Measurements from ENCODE around the gene DLG2. TPM values are rescaled to one million over a fixed set of nuclear protein-coding genes. Genes with fewer than 3 reads are reported as not detected.

DLG2 gene
- total RNA-seq, 2 experiments from 2014 or later = 0.85 to 1.1 TPM

DNA sequence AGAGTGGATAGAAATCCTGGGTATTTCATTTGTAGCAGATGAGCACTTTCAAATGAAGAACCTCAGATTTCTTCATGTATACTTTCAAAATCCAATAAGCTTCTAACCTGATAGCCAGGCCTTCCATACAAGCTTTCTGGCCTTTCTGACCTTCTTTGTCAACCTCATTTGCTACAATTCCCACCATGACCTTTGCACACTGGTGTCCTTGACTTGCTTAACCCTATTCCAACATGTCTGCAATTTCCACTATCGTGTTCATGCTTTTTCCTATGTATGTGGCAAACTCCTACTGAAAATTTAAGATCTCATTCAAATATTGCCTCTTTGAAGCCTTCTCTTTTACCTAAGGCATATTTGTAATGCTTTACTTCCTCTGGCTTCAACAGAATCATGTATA is 2098.9 kb downstream of the DLG2 start:
- Mint-ChIP-seq H3K27me3 (peaks cover 4% of the 10 kb centered on the region), H3K4me1 (no peaks in the 10 kb centered on the region), H3K4me3 (no peak overlapping the region), H3K9me3 (no peaks in the 10 kb centered on the region), H3K36me3 (ENCODE audit: low read depth) (no peaks in the 10 kb centered on the region), H3K27ac (no peak overlapping the region)
- no peak for DNase-seq
- ChIA-PET POLR2A (no interaction called here), CTCF (no interaction called here)

DNA sequence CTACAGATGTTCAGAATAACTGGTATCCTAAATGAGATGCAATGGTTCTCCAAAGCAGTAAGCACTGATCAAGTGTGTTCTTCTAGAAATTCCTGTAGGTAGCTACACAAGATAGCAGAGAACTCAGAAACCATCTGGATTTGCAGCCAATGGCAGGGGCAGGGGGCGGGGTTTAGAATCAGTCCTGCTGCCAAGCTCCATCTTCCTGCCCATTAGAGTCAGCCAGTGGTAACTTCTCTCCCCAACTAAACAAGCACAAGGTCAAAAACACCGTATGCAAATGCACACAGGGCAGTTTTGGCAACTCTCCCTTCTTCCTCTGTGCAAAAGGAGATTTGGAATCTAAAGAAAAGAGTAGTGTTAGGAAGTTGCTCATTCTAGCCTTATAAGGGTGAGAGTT is 2103.5 kb downstream of the DLG2 start:
- peaks cover 2% of the 10 kb centered on the region for H3K4me1 Mint-ChIP-seq
- H3K36me3 Mint-ChIP-seq (ENCODE audit: low read depth) = no peaks in the 10 kb centered on the region
- H3K9me3 Mint-ChIP-seq = no peaks in the 10 kb centered on the region
- CTCF ChIA-PET = no interaction called here
- no peak for DNase-seq
- H3K27ac Mint-ChIP-seq = no peak overlapping the region
- peaks cover 4% of the 10 kb centered on the region for H3K27me3 Mint-ChIP-seq
- POLR2A ChIA-PET = no interaction called here
- no peak overlapping the region for H3K4me3 Mint-ChIP-seq

DNA sequence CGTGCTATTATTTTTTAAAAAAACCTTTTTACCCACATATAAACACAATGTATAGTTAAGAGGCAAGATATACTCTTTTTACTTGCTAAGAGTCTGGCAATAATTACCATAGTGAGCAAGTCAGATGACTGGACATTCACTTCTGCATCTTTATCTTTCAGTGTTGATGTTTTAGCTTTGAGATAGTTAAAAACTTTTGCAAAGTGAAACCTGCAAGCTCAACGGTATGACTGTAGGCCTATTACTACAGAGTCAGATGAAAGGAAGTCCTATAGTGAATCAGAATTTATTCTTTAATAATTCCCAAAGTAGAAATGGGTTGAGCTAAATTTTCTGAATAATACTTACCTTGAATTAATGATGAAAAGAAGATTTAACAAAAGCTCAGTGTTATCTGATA is 2104.2 kb downstream of the DLG2 start:
- Mint-ChIP-seq H3K4me1 (peaks cover 2% of the 10 kb centered on the region), H3K36me3 (ENCODE audit: low read depth) (no peaks in the 10 kb centered on the region), H3K4me3 (no peak overlapping the region), H3K27ac (no peak overlapping the region), H3K27me3 (peaks cover 4% of the 10 kb centered on the region), H3K9me3 (no peaks in the 10 kb centered on the region)
- DNase-seq = no peak
- ChIA-PET CTCF (interaction anchor here (0.7 to 1.1 kb wide), 2 partner anchors 17 to 423 kb away, joined by 3 to 4 read pairs; no protein-coding TSS in a partner anchor), POLR2A (no interaction called here)

DNA sequence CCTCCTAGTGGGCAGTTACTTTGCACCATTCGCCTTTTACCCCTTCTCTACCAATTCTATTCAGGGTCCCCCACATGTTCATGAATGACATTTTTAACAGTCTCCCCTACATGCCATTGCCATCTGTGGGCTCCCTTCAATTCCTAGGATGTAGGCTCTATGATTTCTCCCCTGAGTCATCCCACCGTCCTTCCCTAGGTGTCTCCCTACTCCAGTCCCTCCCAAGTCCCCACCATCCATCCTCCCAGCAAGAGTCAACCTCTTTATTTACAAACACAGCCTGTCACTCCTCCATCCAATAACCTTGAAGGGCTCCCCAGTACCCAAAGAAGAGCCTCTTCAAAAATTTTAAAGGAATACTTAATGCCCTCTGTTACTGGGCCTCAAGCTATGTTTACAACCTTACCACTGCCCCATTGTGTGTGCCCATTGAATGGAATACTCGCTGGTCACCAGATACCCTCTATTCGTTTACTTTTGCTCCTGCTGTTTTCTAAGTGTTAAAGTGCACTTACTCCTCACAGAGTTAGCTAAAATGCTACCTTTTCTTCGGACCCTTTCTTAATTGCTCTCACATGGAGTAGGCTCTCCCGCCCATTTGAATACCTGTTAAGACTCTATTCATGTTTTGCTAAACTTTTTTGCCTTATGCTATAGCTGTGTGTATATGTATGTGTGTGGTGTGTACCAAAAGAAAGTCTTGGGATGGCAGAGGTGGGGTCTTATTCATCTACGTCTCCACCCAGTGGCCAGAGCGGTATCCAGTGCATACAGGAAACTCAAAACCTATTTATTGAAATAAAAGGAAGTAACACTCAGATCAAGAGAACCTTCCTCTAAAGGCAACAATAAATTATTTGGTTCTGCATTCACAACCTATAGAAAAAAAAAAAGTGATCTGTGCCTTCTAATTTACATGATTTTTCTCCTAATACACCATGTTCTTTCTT is 2105.2 kb downstream of the DLG2 start:
- no peak overlapping the region for H3K27ac Mint-ChIP-seq
- peaks cover 2% of the 10 kb centered on the region for H3K4me1 Mint-ChIP-seq
- ChIA-PET POLR2A (no interaction called here), CTCF (interaction anchor here (0.7 to 1.1 kb wide), 2 partner anchors 18 to 422 kb away, joined by 3 to 4 read pairs; no protein-coding TSS in a partner anchor)
- no peak overlapping the region for H3K4me3 Mint-ChIP-seq
- H3K27me3 Mint-ChIP-seq = peaks cover 4% of the 10 kb centered on the region
- no peak for DNase-seq
- no peaks in the 10 kb centered on the region for H3K36me3 Mint-ChIP-seq (ENCODE audit: low read depth)
- no peaks in the 10 kb centered on the region for H3K9me3 Mint-ChIP-seq

DNA sequence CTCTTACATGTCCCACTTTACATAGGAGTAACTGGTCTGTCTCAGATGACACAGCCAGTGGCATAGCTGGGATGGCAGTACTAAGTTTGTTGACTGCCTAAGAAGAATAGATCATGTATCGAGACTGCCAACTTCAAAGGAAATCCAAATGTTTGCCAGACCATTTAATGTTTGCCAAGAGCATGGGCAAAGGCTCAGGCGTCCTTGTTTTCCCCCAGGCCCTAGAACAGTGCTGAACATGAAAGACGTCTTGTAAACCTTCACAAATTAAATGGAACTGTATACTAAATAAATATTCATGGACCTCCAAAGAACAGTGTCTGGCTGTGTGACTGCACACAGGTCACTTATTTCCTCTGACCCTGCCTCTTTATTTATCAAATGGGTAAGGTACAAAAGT is 2106.3 kb downstream of the DLG2 start:
- Mint-ChIP-seq H3K27me3 (peaks cover 2% of the 10 kb centered on the region), H3K27ac (no peak overlapping the region), H3K4me1 (peaks cover 2% of the 10 kb centered on the region), H3K9me3 (no peaks in the 10 kb centered on the region), H3K36me3 (ENCODE audit: low read depth) (no peaks in the 10 kb centered on the region), H3K4me3 (no peak overlapping the region)
- no peak for DNase-seq
- ChIA-PET POLR2A (no interaction called here), CTCF (no interaction called here)

DNA sequence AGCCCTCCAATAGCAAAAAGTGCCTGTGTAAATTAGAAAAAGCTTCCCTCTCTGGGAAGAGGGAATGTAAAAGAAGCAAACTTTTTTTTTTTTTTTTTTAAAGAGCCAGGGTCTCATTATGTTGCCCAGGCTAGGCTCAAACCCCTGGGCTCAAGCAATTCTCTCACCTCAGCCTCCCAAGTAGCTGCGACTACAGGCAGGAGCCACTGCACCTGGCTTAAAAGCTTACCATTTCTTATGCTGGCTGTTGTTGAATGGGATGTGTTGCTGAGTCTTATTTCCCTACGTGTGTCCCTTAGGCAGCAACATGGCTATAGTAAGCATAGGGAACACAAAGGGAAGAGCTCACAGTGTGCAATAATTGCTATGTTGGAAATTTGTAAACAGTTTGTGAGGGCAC is 2115.5 kb downstream of the DLG2 start:
- no peak for DNase-seq
- Mint-ChIP-seq H3K9me3 (no peaks in the 10 kb centered on the region), H3K36me3 (ENCODE audit: low read depth) (no peaks in the 10 kb centered on the region), H3K4me1 (no peaks in the 10 kb centered on the region), H3K27me3 (no peaks in the 10 kb centered on the region), H3K27ac (no peak overlapping the region), H3K4me3 (no peak overlapping the region)
- POLR2A ChIA-PET = no interaction called here
- CTCF ChIA-PET = no interaction called here

DNA sequence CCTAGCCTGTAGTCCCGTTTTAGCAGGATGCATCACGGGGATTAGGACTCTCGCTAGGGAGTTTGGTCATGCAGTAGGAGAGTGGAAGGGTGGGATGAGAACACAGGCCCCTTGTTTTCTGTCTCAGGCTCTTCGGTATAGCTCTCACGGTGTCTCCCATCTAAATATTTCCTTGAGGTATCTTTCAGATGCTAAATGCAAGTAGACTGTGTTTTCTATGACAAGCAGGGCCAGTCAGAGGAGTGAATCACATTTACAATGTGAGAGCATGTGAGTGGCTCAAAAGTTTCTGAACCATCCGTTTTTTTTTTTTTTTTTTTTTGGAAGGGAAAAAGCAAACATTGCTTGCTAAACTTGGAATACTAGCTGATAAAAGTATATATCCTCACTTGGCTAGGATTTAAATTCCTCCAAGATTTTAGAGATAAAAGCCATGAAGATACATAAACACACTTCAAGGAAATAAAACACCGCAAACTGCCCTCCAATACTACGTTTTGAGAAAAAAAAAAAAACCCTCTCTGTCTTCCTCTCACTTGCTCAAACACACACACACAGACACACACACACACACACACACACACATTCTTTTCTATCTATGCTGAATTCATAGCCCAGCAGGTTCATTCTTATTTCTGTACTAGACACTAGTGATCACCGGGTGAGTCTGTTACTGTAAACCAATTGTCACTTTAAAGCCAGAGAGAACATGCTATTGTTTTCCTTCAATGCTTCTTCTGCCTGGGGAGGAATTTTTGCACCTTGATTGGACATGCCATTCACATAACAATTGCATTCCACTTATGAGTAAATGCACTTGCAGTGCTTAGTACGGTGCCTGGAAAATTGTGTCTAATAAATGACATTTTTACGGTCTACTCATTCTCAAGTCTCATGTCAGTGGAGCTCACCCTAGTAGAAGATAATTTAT is 2116.3 kb downstream of the DLG2 start:
- Mint-ChIP-seq H3K27ac (no peak overlapping the region), H3K27me3 (no peaks in the 10 kb centered on the region), H3K4me1 (no peaks in the 10 kb centered on the region), H3K9me3 (no peaks in the 10 kb centered on the region), H3K4me3 (no peak overlapping the region), H3K36me3 (ENCODE audit: low read depth) (no peaks in the 10 kb centered on the region)
- POLR2A ChIA-PET = no interaction called here
- CTCF ChIA-PET = no interaction called here
- no peak for DNase-seq

DNA sequence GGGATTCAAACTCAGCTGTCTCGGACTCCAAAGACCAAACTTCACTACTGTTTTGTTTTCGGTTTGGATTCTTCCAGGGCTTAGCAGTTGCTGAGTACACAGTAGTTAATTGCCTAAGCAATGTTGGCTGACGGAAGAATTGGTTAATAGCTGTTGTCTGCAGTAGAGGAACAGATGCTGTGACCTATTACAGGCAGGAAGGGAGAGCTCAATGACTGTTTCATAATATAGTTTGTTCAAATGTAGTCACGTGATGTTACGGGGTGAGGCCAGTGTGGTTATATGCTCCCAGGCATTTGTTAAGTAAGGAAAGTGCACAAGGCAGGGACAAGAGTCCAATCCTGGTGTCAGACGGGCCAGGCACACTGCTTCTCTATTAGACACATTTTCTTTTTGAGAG is 2118.3 kb downstream of the DLG2 start:
- Mint-ChIP-seq H3K27ac (no peak overlapping the region), H3K36me3 (ENCODE audit: low read depth) (no peaks in the 10 kb centered on the region), H3K4me1 (no peaks in the 10 kb centered on the region), H3K9me3 (no peaks in the 10 kb centered on the region), H3K27me3 (no peaks in the 10 kb centered on the region), H3K4me3 (no peak overlapping the region)
- ChIA-PET CTCF (no interaction called here), POLR2A (no interaction called here)
- DNase-seq = no peak

DNA sequence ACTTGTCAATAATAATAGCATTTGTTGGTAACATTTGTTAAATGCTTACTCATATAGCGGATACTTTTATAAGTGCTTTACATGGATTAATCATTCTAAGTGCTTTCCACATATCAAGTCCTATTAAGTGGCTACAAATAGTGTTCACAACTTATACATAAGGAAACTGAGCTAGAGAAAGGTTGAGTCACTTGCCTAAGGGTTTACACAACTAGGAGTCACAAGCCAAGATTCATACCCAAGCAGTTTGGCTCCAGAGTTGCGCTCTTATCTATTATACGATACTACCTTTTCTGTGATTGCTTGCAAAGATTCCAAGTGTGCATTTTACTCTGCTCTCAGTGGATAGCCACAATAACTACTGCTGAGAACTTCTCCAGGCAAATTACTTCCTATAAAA is 2125.1 kb downstream of the DLG2 start:
- CTCF ChIA-PET = no interaction called here

DNA sequence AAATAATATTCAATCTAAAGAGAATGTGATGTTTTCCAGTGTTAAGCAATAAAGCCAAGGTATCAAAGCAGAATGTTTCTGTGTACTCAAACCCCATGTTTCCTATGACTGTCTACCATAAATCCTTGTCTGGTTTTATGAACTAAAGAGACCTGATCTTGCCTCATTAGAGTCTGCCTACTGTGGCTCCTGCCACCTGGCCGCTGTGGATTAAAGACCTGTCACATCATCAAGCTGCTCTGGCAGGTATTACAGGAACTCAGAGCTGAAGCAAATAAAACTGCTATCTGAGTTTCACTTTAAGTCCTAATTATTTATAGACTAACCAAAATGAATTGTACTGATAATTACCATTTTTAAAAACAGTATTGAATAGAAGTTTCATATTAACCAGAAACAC is 2133.2 kb downstream of the DLG2 start:
- ChIA-PET CTCF (no interaction called here), POLR2A (no interaction called here)
- H3K27ac Mint-ChIP-seq = no peak overlapping the region
- H3K4me1 Mint-ChIP-seq = no peaks in the 10 kb centered on the region
- peaks cover 3% of the 10 kb centered on the region for H3K27me3 Mint-ChIP-seq
- no peak overlapping the region for H3K4me3 Mint-ChIP-seq
- H3K36me3 Mint-ChIP-seq (ENCODE audit: low read depth) = no peaks in the 10 kb centered on the region
- DNase-seq = no peak
- no peaks in the 10 kb centered on the region for H3K9me3 Mint-ChIP-seq

More for the DNA sequence above, 2125.1 kb downstream of the DLG2 start:
- DNase-seq = no peak
- Mint-ChIP-seq H3K4me3 (no peak overlapping the region), H3K9me3 (no peaks in the 10 kb centered on the region), H3K36me3 (ENCODE audit: low read depth) (no peaks in the 10 kb centered on the region), H3K4me1 (no peaks in the 10 kb centered on the region), H3K27me3 (no peaks in the 10 kb centered on the region), H3K27ac (no peak overlapping the region)
- POLR2A ChIA-PET = no interaction called here

DNA sequence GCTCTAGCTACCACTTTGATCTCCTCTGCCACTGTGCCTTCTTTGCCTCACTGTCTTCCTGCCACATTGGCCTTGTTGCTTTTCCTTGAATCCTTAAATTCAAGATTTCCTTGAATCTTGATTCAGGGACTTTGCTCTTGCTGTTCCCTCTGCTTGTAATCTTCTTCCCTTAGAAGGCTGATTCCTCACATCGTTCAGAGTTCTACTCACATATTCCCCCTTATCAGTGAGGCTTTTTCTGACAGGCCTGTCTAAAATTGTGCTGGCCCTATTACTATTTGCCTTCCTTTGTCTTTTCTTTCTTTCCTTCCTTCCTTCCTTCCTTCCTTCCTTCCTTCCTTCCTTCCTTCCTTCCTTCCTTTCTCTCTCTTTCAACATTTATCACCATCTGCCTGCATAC is 2134.1 kb downstream of the DLG2 start:
- H3K4me1 Mint-ChIP-seq = no peaks in the 10 kb centered on the region
- H3K36me3 Mint-ChIP-seq (ENCODE audit: low read depth) = no peaks in the 10 kb centered on the region
- no peak overlapping the region for H3K4me3 Mint-ChIP-seq
- H3K27me3 Mint-ChIP-seq = peaks cover 3% of the 10 kb centered on the region
- POLR2A ChIA-PET = no interaction called here
- CTCF ChIA-PET = no interaction called here
- H3K27ac Mint-ChIP-seq = no peak overlapping the region
- H3K9me3 Mint-ChIP-seq = no peaks in the 10 kb centered on the region
- DNase-seq = no peak

DNA sequence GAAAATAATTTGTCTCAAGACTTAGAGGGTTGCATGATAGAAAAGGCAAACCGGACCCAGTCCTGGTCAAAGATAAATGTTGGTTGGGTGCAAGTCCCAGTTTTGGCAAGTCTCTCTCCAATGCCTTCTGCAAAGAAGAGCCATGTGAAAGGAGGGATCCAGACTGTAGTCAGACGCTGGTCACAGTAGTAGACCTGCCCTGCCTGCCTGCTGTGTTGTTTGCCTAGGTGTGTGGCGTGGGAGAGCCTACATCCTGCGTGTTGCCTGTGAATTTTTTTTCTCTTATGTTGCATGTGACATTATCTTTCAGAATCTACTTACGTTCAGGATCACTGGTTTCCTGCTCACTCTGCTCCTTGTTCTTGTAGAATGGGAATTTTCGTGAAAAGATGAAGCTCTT is 2143.3 kb downstream of the DLG2 start:
- Mint-ChIP-seq H3K4me3 (no peak overlapping the region), H3K4me1 (no peaks in the 10 kb centered on the region), H3K36me3 (ENCODE audit: low read depth) (no peaks in the 10 kb centered on the region), H3K27ac (no peak overlapping the region), H3K9me3 (no peaks in the 10 kb centered on the region), H3K27me3 (peaks cover 10% of the 10 kb centered on the region)
- ChIA-PET POLR2A (no interaction called here), CTCF (no interaction called here)
- no peak for DNase-seq

DNA sequence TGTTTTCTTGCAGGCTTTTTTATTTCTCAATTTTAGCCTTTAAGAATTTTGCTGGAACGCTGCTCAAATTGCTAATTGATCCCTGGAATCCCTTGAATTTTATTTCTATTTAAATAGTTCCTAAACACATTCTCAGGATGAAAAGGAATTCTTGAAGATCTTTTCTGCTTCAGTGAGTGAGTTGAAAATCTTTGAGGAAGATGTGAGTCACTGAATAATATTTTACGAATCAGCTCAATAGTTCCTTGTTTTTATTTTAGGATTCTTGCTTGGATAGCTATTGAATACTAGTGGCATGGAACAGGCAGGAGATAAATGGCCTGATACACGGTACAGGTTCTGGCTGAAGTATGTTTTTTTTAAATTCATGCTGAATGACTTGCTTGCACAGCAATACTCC is 2146.3 kb downstream of the DLG2 start:
- H3K4me3 Mint-ChIP-seq = no peak overlapping the region
- H3K9me3 Mint-ChIP-seq = no peaks in the 10 kb centered on the region
- H3K36me3 Mint-ChIP-seq (ENCODE audit: low read depth) = no peaks in the 10 kb centered on the region

More for the DNA sequence above, 2146.3 kb downstream of the DLG2 start:
- DNase-seq = no peak
- H3K4me1 Mint-ChIP-seq = no peaks in the 10 kb centered on the region
- H3K27ac Mint-ChIP-seq = no peak overlapping the region
- POLR2A ChIA-PET = no interaction called here
- CTCF ChIA-PET = no interaction called here
- H3K27me3 Mint-ChIP-seq = peaks cover 8% of the 10 kb centered on the region
